Measurements from ENCODE around the gene ESYT2.
A peak's percentile ranks its signal among the peaks of the same experiment; 100 is the strongest.
"Not testable (repeated sequence)": the region's sequence is repeated elsewhere in the genome, so short reads cannot be mapped to it uniquely, and the experiment has no call there.

The ESYT2 gene

GRCh38 chr7:158724658-158725505 is 104.4 kb downstream of the ESYT2 start:
- no peak for DNase-seq (ENCODE audit: low read depth in 2 of 2)

GRCh38 chr7:158723714-158724385 is 105.5 kb downstream of the ESYT2 start:
- no peak for DNase-seq (ENCODE audit: low read depth in 2 of 2)

DNA sequence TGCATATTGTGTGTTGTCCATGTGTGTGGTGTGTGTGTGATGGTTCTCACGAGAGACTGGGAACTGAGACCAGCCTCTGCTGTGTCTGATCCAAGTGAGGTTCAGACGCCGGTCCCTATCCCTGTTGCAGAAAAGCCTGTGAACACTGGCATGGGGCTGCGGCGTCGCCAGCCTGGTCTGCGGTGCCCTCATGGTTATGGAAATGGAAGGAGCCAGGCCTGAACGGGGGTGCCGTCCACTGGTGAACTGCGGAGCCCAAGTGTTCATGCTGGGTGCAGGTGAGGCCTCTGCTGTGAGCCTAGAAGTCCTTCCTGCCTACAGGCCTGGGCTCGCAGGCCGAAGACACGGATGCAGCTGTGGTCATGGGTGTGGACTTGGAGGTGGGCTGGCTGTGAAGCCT is 106.0 kb downstream of the ESYT2 start:
- no peak for DNase-seq (ENCODE audit: low read depth in 2 of 2)

DNA sequence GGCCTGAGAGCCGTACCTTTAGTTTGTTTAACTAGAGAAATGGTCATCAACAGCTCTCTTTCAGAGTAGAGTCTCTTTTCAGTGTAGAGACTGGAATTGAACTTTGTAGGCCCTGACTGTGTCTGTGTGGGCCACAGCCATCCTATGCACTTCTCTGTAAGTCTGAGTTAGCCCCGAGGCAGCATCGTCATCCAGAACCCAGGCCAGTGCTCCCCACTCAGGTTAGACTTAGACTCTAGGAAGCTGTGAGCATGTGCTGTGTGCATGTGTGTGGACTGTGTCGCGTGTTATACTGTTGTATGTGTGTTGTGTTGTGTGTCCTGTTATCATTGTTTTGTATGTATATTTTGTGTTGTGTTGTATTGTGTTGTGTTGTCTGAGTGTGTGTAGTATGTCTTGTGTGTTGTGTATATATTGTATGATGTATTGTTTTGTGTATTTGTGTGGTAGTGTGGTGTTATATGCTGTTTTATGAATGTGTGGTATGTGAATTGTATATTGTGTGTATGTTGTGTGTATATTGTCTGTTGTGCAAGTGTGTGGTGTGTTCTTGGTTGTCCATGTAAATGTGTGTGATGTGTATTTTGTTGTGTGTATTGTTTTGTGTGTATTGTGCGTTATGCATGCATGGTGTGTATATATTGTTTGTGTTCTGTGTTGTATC is 106.6 kb downstream of the ESYT2 start:
- no peak for DNase-seq (ENCODE audit: low read depth in 2 of 2)

GRCh38 chr7:158720112-158720511 is 109.2 kb downstream of the ESYT2 start:
- no peak for DNase-seq (ENCODE audit: low read depth in 2 of 2)

GRCh38 chr7:158716802-158717201 is 112.5 kb downstream of the ESYT2 start:
- no peak for DNase-seq (ENCODE audit: low read depth in 2 of 2)

DNA sequence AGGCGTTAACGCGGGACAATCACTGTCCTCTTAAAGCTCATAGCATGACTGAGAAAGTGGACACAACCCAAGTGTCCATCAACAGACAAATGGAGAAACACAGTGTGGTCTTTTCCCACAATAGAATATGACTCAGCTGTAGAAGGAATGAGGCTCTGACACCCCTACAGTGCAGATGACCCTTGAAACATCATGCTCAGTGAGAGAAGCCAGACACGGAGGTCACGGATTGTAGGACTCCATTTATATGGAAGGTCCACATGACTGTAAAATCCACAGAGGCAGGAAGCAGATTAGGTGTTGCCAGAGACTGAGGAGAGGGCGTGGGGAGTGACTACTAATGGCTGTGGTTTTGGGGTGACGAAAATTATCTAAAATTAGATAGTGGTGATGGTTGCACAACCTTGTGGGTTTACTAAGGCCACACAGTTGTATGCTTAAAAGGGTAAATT is 118.6 kb downstream of the ESYT2 start:
- DNase-seq (ENCODE audit: low read depth in 2 of 2): no peak

- no peak for DNase-seq (ENCODE audit: low read depth in 2 of 2)
Measured at GRCh38 chr7:158707610-158708009, 121.7 kb downstream of the ESYT2 start.

DNA sequence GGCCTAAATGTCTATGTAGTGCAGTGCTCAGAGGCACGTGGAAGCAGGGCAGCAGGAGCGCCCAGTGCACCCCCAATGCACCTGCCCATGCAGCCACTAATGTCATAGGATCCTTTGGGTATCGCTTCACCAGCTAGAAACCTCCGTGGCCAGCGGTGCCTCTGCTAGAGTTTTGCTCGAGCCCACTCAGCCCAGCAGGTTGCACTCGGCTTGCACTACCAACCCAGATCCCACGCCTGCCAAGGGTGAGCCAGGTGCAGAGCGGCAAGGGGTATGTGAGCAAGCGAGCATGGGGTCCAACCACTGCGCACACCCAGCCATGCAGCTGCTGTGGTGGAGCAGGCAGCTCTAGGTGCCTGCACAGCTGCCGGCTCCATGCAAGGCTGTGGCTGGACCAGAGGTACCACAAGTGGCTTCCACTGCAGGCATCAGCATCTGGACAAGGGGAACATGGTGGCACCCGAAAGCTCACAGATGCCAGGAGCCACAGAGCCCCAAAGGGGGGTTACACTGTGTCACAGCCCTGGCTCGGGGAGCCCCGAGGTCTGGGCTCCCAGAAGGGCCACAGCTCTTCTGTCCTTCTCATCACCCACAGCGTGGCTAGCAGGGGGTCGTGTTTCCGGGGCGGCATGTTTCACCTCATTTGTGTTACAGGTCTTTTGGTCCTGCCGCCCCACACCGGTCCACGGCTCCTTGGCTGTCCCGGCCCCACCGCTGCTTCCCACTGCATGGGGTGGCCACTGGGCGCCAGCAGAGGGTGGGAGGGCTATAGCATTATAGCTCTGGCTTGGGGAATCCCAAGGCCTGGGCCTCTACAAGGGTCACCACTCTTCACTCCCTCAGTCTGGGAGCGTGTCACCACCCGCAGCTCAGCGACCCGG is 122.4 kb downstream of the ESYT2 start:
- no peak for DNase-seq (ENCODE audit: low read depth in 2 of 2)

DNA sequence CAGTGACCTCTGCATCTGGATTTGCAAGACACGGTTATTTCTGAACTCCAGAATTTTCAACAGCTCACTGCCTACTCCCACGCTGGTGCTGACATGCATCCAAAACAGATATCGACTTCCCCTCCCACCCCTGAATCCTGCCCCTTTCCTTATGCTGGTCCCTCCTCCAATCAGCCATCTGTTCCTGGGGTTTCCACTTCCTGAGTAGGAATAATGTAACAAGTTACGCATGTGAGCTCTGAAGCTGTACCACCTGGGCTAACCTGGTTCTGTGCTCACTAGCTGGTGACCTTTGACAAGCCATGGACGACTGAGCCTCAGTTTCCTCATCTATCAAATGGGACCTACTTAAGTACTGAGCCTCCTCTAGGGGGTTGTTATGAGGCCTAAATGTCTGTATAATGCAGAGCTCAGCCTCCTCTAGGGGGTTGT is 123.0 kb downstream of the ESYT2 start:
- no peak for DNase-seq (ENCODE audit: low read depth in 2 of 2)

DNA sequence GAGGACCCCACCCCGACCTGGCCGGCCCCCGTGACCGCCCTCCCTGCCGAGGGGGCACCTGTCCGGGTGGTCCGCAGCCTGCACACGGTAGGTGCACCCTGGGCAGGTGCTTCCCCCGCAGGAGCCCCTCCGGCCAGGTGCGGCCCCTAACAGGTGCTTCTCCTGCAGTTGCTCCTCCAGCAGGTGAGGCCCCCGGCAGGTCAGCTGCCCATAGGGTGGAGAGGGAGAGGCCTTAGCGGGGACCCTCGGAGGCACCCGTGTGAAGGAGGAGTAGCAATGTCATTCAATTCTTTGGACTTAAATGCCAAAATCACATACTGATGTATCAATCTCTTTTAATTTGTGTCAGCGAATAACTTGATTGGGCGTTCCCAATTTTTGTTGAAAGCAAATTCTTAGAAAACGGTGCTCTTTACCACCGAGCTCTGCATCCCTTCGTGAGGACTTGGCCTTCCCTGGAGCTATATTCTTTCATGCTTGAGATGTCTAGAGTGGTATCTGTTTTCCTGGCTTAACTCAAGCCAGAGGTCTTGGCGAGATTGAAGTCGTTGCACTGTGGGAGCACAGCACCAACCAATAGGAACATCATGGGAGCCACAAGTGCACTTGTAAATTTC is 124.0 kb downstream of the ESYT2 start:
- no peak for DNase-seq (ENCODE audit: low read depth in 2 of 2)

GRCh38 chr7:158704524-158705233 is 124.6 kb downstream of the ESYT2 start, which contains the start of gene NCAPG2:
Gene NCAPG2 (minus strand): TSS chr7:158704804. CDS start chr7:158701899, 2,905 bp downstream.
- DNase-seq (ENCODE audit: low read depth in 2 of 2): peak; percentile 95 to 97

- DNase-seq (ENCODE audit: low read depth in 2 of 2): not testable (repeated sequence)
Measured at GRCh38 chr7:158703679-158704523, 125.4 kb downstream of the ESYT2 start.

- no peak for DNase-seq (ENCODE audit: low read depth in 2 of 2)
Measured at GRCh38 chr7:158702944-158703343, 126.4 kb downstream of the ESYT2 start.

DNA sequence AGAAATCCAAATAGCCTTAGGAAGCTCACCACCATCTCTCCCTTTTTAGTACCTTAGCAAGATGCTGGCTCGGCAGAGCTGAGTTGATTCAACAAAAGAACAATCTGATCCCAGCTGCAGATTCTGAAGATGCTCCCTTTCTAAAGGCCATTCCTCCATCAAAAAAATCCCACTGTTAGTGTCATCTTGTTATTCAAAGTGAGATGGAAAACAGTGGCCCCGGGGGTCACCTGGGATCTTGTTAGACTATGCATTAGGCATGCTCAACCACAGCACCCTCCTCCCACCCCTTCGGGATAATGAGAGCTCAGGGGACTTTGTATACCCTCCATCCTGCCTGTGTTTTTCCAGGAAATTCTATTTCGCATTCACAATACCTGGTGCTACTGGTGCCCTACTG is 127.1 kb downstream of the ESYT2 start:
- no peak for DNase-seq (ENCODE audit: low read depth in 2 of 2)

- DNase-seq (ENCODE audit: low read depth in 2 of 2): no peak
Measured at GRCh38 chr7:158700008-158700407, 129.3 kb downstream of the ESYT2 start.

GRCh38 chr7:158699341-158699740 is 130.0 kb downstream of the ESYT2 start:
- no peak for DNase-seq (ENCODE audit: low read depth in 2 of 2)

DNA sequence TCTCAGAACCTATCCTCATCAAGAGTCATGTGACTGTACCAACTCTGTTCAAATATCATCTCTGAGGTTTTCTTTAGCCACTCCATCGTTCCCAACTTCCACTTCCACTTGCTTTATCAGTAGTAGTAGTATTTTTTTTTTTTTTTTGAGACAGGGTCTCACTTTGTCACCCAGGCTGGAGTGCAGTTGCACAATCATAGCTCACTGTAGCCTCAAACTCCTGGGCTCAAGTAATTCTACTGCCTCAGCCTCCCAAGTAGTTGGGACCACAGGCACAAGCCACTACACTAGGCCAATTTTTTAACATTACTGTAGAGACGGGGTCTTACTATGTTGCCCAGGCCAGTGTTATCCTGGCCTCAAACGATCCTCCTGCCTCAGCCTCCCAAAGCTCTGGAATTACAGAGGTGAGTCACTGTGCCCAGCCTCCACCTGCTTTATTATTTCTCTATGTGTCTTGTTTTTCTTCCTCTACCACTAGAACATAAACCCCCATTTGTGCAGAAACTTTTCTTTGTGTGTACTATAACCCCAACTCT is 130.6 kb downstream of the ESYT2 start:
- no peak for DNase-seq (ENCODE audit: low read depth in 2 of 2)

DNA sequence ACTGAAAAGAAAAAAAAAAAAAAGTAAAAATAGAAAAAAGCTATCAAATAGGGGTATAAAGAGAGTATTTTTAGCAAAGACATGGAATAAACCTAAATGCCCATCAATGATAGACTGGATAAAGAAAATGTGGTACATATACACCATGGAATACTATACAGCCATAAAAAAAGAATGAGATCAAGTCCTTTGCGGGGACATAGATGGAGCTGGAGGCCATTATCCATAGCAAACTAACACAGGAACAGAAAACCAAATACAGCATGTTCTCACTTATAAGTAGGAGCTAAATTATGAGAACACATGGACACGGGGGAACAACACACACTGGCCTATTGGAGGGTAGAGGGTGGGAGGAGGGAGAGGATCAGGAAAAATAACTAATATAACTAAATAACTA is 131.7 kb downstream of the ESYT2 start:
- DNase-seq (ENCODE audit: low read depth in 2 of 2): not testable (repeated sequence)

Data from stimulated activated CD8-positive, alpha-beta memory T cell treated with anti-CD3 and anti-CD28 coated beads, Interleukin-7, amount 100 ng/mL, for 4 hours (primary cell).